T follicular helper cell (primary cell): ENCODE data around the gene FBRS.
"Not testable (repeated sequence)": the region's sequence is repeated elsewhere in the genome, so short reads cannot be mapped to it uniquely, and the experiment has no call there.

ENCODE experiments used
- DNase-seq: peaks from one replicate; pipeline ENCODE4 v3.0.0-alpha.2; 2020; ENCODE audit warnings: low read depth

FBRS gene

DNA sequence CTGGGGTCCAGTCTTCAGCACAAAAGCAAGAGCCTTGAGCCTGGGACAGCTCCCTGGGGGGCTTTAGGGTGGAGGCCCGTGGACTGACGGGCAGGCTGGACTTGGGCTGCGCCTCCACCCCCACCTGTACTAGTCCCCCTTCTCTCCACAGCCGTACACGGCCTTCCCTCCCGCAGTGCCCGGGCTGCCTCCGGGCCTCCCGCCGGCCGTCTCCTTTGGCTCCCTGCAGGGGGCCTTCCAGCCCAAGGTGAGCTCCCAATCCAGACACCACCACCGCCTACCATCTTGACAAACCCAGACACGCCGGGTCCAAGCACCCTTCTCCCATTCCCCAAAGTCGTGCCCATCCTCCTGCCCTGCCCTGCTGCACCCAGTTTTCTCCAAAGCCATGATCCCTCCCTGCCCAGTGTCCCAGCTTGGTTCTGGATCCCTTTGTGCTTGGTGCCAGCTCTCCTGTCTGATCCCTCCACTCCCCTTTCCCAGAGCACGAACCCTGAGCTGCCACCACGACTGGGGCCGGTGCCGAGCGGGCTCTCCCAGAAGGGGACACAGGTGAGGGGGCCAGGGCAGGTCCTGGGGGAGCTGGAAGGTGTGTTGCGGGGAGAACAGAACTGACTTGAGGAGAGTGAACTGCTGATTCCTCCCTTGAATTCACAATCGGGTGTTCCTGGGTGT lies 7.1 kb downstream of the FBRS start:
- DNase-seq, result no peak

DNA sequence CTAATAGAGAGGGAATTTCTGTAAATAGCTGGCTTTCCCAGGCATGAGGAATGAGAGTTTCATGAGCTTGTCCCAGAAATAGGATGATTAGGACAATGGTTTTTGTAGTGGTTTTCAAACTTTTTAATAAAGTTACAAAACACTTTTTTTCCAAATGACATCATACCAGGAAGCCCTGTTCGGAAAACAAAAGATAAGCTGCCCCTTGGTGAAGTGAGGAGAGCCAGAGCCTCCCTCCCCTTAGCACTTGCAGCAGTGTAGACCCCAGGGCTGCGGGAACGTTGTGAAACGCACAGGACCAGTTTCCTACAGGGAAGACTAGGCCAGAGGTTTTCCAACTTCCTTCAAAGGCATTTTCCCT lies 7.6 kb downstream of the FBRS start:
- DNase-seq, result no peak

DNA sequence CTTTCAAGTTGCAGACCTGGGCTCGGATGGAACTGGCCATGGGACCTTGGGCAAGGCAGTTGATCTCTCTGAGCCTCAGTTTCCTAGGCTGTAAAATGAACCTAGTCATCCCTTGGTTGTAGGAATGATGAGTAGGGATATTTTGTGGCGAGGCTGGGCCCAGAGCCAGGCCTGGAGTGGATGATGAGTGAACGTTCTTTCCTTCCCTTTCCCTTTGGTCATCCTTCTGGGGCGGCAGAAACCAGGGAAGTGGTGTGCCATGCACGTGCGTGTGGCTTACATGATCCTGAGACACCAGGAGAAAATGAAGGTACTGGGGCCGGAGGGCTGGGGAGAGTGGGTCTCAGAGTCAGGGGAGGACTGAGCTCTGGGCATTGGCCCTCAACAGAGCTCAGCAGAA lies 8.4 kb downstream of the FBRS start:
- DNase-seq, result no peak

DNA sequence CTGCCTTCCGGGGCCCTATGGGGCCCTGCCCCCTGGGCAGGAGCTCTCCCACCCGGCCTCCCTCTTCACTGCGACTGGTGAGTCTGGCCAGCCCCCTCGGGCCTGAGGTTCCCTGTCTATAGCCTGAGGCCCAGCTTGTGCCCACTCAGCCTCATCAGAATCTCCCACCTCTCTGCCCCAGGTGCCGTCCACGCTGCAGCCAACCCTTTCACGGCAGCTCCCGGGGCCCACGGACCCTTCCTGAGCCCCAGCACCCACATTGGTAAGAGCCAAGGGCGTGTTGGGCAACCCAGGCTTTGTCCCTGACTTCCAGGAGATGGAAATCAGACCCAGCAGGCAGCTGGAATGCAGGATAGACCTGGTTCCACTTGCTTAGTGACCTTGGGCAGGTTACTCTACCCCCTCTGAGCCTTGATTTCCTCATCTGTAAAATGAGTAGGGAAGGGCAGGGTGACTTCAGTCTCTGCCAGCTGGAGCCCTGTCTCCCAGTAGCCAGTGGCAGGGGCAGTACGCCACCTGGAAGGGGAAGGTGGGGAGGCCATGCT lies 9.2 kb downstream of the FBRS start:
- DNase-seq, result no peak

DNA sequence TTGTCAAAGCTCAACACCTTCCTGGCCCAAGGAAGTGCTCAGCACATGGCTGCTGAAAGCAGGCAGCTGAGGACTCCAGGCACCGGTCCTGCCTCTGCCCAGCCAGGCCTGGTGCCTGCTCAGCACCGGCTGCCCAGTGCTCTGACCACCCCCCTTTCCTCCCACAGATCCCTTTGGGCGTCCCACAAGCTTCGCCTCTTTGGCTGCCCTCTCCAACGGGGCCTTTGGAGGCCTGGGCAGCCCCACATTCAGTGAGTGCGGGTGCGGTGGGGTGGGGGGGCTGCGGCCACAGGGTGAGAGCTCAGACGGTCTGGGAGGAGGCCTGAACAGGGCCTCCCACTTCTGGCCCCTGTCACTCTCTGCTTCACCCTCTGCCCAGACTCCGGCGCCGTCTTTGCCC lies 10.2 kb downstream of the FBRS start:
- DNase-seq, result no peak

DNA sequence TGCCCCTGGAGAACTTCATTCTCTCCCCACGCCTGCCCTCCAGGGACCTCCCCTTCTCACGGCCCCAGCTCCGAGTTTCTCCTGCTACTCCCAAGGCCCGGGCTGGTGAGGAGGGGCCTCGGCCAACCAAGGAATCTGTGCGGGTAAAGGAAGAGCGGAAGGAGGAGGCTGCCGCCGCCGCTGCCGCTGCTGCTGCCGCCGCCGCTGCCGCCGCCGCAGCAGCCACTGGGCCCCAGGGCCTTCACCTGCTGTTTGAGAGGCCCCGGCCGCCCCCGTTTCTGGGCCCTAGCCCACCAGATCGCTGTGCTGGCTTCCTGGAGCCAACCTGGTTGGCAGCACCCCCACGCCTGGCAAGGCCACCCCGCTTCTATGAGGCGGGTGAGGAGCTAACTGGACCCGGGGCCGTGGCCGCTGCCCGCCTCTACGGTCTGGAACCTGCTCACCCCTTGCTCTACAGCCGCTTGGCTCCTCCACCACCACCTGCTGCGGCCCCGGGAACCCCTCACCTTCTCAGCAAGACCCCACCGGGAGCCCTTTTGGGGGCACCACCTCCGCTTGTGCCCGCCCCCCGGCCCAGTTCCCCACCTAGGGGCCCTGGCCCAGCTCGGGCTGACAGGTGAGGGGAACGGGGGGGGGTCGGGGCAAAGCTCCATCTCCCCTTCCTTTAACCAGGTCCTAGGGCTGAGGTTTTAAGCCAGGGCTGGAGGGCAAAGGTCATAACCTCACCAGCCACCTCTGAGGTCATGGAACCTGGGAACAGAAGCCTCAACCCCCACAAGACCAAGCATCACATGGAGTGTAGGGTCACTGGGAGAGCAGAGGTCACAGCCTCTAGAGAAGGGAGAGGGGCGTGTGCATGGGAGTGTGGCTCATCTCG lies 11.0 kb downstream of the FBRS start:
- DNase-seq, result no peak

DNA sequence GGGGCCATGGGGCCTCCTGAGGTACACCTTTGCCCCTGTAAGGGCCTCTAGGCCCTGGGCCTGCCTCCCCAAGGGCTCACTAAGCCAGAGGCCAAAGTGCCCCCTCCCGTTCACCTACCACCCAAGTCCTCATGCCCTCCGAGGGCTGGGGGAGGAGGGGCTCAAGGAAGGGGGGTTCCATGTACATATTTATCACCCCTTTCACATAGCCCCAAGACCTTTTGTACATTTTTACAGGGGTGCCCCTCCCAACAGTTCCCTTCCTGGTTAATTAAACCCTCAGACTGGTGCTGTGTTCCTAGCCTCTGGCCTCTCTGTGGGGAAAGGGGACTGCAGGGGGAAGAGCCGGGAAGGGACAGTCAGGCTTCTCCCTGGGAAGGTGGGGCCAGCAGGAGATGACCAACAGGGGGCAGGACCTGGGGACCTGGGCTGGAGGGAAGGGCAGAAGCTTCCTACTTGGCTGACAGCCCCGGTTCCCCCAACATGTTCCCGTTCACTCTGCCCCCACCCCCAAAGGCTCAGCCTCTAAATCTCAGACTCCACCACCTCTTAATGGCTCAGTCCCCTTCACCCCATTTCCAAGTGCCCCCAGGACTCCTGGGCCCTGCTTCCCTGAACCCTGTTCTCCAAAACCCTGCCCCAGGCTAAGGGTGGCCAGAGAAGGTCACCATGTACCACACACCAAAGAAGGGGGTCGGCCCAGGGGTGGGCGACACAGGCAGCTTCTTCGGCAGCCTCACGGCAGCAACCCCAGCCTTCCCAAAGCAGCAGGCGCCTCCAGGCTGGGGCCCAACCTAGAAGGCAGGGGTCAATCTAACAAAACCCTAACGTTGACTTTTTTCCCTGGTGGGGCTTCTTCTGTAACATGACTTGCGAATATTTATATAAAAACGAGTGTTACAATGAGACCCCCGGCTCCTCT lies 11.9 kb downstream of the FBRS start:
- no peak for DNase-seq

DNA sequence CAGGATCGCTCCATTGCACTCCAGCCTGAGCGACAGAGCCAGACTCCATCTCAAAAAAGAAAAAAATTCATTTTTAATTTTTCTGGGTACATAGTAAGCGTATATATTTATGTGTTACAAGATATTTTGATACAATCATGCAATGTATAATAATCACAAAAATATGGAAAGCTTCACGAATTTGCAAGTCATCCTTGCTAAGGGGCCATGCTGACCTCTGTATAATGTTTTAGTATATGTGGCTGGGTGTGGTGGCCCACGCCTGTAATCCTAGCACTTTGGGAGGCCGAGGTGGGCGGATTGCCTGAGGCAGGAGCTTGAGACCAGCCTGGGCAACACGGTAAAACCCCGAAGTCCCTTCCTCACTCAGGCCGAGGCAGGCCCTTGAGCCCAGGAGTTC lies 16.9 kb downstream of the FBRS start:
- no peak for DNase-seq

DNA sequence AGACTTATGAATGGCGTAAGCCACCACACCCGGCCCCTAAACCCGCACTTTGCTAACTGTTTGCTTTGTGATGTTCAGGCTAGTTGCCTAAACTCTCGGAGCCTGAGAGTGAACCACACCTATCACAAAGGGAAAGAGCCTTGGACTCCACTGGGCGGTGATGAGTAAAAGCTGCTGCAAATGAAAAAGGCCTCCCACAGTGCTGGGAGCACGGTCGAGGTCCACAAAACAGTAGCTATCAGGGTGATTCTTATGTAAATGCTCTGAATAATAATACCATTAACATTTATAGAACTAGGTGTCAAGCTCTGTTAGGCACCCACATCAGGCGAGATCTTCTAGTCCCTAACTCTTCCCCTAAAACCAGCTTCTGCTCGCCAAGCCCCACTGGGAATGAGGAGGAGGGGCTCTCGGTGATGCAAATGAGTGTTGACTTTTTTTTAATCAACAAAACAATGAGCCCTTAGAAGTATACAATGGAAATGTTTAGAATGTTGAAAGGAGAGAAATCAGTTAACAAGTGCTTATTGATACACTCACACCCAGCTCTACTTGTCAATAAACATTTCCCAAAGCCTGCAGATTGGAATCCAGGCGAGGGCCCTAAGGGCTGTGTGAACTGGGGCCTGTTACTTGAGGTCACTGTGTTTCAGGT lies 19.8 kb downstream of the FBRS start:
- DNase-seq, result no peak

DNA sequence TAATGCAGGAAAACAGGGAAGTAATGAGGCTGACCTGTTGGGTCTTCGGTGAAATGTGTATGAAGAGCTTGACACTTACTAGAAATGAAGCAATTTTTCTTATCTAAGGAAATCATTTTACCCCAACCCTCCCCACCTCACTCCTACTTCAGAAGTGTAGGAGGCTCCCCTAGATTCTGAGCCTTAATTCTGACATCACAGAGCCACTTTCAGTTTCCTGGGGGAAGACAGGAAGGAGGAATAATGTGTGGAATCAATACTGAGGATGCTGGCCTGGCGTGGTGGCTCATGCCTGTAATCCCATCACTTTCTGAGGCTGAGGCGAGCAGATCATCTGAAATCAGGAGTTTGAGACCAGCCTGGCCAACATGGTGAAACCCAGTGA lies 20.3 kb downstream of the FBRS start:
- DNase-seq, result no peak

DNA sequence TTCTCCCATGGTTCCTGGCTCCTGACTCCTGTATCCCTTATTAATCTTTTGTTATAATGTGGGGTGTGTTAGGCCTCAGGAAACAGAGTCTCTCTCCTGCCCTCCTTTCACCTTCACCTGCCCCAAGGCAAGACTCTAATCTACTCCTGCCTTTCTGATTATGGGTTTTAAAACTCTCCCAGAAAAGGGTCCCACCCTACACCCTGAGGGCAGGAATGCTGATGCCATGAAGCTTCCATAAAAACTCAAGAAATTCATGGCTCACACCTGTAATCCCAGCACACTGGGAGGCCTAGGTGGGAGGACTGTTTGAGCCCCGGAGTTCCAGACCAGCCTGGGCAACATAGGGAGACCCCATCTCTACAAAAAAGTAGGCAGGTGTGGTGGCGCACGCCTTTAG lies 22.1 kb downstream of the FBRS start:
- no peak for DNase-seq

DNA sequence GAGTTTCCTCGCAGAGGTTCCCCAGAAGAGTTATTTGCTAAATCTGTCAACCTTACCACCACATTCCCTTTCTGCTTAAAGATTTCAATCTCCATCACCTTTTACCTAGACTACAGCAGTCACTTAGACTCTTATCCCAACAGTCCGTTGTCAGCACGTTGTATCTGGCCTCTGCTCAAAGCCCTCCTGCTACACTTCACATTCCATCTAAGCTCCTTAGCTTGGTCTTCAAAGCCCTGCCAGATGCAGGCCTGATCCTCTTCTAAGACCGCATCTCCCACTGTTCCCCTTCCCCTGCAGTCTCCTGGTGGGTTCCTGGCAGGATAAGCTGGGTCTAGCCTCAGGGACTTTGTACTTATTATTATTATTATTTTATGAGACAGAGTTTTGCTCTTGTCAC lies 30.5 kb downstream of the FBRS start:
- DNase-seq, result no peak

DNA sequence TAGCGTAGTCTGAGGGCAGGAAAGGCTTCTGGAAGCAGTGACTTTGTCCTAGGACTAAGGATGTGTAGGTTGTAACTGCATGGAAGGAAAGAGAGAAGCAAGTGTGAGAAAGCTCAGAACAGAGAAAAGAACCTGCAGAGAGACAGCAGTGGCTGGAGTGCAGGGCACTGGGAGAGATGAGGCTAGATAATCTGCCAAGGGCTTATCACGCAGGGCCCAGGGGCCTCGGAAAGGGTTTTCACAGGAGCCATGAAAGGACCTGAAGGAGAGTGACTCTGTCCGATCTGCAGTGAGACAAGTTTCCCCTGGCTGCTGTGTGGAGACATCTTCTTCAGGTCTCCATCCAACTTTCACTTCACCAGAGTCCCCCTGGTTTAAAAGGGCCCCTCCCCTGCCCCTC lies 33.7 kb downstream of the FBRS start:
- no peak for DNase-seq

DNA sequence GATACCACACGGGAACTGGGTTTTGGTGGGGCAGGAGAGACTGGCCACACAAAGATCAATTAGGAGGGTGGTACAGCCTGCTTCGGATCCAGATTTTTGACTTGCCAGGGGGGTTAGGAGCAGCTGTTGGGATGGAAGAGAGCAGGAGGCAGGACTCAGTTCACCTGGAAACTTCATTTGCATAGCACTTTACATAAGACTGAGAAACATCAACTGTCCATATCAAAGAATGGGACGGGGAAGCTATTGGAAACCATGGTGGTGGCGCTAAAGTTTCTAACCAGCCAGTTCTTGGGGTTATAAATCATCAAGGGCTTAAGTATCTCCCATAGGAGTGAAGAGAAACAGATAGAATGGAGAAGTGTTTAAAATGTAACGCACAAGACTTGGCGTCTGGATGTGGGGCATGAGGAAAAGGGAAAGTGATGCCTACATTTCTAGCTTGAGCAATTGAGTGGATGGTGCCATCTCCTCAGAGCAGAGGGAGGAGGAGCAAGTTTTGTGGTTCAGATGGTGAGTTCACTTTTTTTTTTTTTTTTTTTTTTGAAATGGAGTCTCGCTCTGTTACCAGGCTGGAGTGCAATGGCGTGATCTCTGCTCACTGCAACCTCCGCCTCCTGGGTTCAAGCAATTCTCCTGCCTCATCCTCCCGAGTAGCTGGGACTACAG lies 34.3 kb downstream of the FBRS start:
- DNase-seq, result no peak

DNA sequence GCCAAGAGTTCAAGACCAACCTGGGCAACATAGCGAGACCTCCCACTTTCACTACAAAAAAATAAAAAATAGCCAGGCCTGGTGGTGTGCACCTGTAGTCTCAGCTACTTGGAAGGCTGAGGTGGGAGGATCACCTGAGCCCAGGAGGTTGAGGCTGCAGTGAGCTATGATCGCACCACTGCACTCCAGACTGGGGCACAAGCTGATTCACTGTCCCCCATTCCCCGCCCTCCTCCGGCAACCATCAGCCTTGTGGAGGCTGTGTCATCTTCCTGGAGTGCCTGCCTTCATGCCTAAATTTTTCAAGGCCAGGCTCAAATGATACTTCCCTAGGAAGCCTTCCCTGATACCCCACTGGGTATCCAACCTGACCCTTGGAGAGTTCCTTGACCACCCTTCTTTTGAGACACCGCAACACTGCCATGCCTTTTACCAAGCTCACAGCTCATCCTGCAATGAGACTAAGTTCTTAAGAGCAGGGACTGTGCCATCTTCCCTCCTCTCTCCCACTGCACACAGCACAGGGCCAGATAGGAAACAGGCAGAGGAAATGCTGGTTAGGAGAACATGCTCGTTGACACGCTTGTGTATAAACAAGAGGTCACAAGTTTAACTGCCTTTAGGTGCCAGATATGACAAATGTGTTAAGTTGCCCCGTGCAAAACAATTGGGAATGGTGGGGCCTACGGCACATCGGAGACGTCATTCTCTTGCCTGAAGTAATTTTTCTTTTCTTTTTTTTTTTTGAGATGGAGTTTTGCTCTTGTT lies 36.9 kb downstream of the FBRS start:
- DNase-seq, result no peak

DNA sequence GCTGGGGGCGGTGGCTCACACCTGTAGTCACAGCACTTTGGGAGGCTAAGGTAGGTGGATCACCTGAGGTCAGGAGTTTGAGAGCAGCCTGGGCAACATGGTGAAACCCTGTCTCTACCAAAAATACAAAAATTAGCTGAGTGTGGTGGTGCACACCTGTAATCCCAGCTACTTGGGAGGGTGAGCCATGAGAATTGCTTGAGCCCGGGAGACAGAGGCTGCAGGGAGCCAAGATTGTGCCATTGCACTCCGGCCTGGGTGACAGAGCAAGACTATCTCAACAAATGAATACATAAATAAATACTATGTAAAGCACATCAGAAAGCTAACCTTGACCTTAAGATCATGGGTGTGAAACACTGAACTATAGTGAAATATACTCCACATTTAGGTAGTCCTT lies 38.4 kb downstream of the FBRS start:
- not testable (repeated sequence) for DNase-seq

DNA sequence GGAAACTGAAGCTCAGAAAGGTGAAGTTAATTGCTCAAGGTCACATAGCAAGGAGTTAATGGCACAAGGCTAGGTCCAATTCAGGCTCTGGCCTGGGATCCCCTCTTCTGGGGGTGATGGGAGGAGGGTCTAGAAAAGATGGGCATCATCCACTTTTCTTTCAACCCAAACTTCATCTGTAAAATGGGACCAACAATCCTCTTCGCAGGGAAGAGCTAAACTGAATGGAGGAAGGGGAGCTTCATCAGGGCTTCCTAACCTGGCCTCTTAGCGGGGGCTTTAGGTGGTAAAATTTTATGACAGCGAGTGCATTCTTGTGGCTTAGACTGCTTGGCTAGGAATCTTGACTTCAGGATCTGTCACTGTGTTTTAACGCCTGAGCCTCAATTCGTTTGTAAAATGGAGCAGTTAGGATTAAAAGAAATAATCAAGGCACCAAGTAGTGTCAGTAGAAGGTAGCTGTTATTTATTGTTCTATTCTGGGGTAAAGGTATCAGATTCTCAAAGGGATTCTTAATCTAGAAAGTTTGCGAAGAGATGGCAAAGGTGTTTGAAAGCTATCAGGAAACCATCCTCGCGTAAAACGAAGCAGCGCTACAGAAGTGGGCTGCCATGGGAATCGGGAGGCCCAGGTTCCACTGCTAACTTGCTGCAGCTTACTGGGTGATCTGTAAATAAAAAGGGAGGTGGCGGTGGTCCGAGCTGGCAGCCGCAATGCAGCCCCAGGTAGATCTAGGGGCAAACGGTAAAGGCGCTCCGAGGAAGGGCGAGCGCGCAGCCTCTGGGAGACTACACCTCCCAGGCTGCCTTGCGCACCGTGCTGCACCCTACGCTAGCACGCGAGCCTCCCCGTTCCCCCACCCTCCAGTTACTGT lies 39.3 kb downstream of the FBRS start:
- DNase-seq, result no peak

DNA sequence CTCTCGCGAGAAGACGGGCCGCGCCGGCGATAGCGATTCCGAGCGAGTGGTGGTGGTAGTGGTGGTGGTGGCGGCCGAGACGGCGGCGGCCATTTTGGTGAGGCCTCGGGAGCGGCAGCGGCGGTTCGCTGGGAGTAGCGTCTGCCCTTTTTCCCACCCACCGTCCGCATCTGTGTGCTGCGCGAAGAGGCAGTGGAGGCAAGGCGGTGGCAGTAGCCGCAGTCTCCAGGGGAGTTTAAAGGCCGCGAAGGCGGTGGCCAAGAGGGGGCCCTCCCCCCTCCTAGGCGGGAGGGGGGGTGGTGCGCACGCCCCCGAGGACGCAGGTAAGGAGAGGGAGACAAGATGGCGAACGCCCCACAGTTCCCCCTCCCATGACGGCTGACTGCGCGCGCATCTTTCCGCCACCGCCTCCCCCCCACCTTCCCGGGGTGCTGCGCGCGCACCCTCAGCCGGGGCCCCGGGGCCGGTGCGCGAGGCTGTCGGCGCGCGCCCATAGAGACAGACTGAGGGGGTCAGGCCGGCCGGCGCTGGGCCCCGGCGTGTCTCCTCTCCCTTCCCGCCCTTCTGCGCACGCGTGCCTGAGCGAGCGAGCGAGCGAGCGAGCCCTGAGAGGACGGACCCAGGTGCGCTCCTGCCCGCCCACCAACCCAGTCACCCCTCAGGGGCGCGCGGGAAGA lies 40.0 kb downstream of the FBRS start:
- peak; percentile 99 for DNase-seq
